Caco-2 (cell line): ENCODE data around the gene PDGFC. TPM values are rescaled to one million over a fixed set of nuclear protein-coding genes. Genes with fewer than 3 reads are reported as not detected.
A peak's percentile ranks its signal among the peaks of the same experiment; 100 is the strongest.

ENCODE experiments used
- BruUV-seq: library from RNA; stranded (reverse); fragments of 400-500 nt; replicated peaks from 2 replicates; lab custom pipeline; 2021; lab: Mats Ljungman, UMichigan
- CTCF ChIA-PET: fragments of 300-600 bp; sonication (Branson Sonifier 250); formaldehyde crosslinking; loops from one replicate; lab custom pipeline; 2022; ENCODE audit warnings: antibody characterized with exemption; lab: Charles Lee
- POLR2A ChIA-PET: fragments of 300-600 bp; sonication (Branson Sonifier 250); formaldehyde crosslinking; loops from one replicate; lab custom pipeline; 2022; ENCODE audit warnings: antibody characterized with exemption; lab: Charles Lee
- DNase-seq, 2 experiments: peaks; one replicate each; pipeline versions ENCODE4 v3.0.0 to v3.0.0-alpha.2; 2020 to 2022
- H3K27me3 ChIP-seq: replicated peaks from 2 replicates; pipeline ENCODE4 v1.6.0; 2011; ENCODE audit warnings: low read length; ENCODE audit not compliant: control insufficient read depth, insufficient read depth
- H3K36me3 ChIP-seq: 2 replicates; pipeline ENCODE4 v1.5.1; 2011; ENCODE audit warnings: low read length; ENCODE audit not compliant: control insufficient read depth, insufficient read depth
- H3K4me1 ChIP-seq: fragments of 250-450 bp; sonication (Bioruptor Pico); 2 replicates; pipeline ENCODE4 v1.5.1; 2020; ENCODE audit warnings: mild to moderate bottlenecking
- H3K4me3 ChIP-seq: 2 replicates; pipeline ENCODE4 v1.5.1; 2011; ENCODE audit warnings: low read depth, mild to moderate bottlenecking, control low read depth, low read length
- H3K9me3 ChIP-seq: fragments of 250-450 bp; sonication (Bioruptor Pico); 2 replicates; pipeline ENCODE4 v1.5.1; 2020; ENCODE audit warnings: mild to moderate bottlenecking, moderate library complexity
- H3K27ac Mint-ChIP-seq: one replicate; pipeline ENCODE4 v1.8.0; 2022; ENCODE audit warnings: mixed read lengths; ENCODE audit not compliant: unreplicated experiment
- H3K27me3 Mint-ChIP-seq: one replicate; pipeline ENCODE4 v1.8.0; 2022; ENCODE audit warnings: mixed read lengths; ENCODE audit not compliant: insufficient read depth, unreplicated experiment
- H3K36me3 Mint-ChIP-seq: one replicate; pipeline ENCODE4 v1.8.0; 2022; ENCODE audit warnings: mild to moderate bottlenecking, mixed read lengths; ENCODE audit not compliant: insufficient read depth, unreplicated experiment
- H3K4me1 Mint-ChIP-seq: one replicate; pipeline ENCODE4 v1.8.0; 2022; ENCODE audit warnings: low read depth, mixed read lengths; ENCODE audit not compliant: unreplicated experiment
- H3K4me3 Mint-ChIP-seq: one replicate; pipeline ENCODE4 v1.8.0; 2022; ENCODE audit warnings: mild to moderate bottlenecking, moderate library complexity, mixed read lengths; ENCODE audit not compliant: unreplicated experiment
- H3K9me3 Mint-ChIP-seq: one replicate; pipeline ENCODE4 v1.8.0; 2022; ENCODE audit warnings: mixed read lengths; ENCODE audit not compliant: unreplicated experiment
- intact Hi-C: fragments of 100-400 bp; cut with micrococcal nuclease; formaldehyde crosslinking; loops from one replicate; pipeline ENCODE4 v1.10.0; 2022; ENCODE audit not compliant: unreplicated experiment
- total RNA-seq: library from RNA; stranded (reverse); gene quantifications from 2 replicates; pipeline ENCODE4 v1.2.3, GENCODE V29; 2022
- TF ChIP-seq, protein P1 (sequence below), 2 experiments: fragments of 200-600 bp in 1 of 2; IDR thresholded peaks; 1 replicate in 1 of 2; 2 replicates in 1 of 2; pipeline versions ENCODE4 v1.5.1 to v1.8.0; 2011 to 2022; ENCODE audit warnings: antibody characterized with exemption in 1 of 2, control low read depth in 1 of 2, inconsistent platforms in 1 of 2, low read depth in 1 of 2, low read length in 1 of 2, mild to moderate bottlenecking in 1 of 2, moderate library complexity in 1 of 2; ENCODE audit not compliant: insufficient read depth in 1 of 2, severe bottlenecking in 1 of 2, unreplicated experiment in 1 of 2

Gene PDGFC
- total RNA-seq, 1 experiment from 2014 or later, result 9.5 TPM

DNA sequence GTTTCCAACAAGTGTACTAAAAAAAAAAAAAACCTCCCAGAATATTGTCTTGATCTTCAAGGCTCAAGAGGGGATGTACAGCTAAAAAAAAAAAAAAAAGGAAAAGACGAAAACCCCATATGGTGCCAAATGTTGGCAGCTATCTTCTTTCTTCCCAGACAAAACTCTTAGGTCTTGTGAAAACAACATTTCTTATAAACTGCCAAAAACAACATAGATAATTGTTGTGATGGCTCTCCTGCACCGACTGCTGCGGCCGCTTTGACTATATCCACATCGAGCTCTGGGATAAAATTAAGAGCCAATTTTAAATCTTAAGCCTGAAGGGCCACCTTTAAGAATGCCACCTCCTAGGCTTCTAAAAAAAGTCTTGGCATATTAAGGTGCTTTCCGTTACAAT, 23.5 kb downstream of the PDGFC start:
- H3K4me1 Mint-ChIP-seq, result peaks cover 30% of the 10 kb centered on the region
- no peak overlapping the region for H3K27ac Mint-ChIP-seq

DNA sequence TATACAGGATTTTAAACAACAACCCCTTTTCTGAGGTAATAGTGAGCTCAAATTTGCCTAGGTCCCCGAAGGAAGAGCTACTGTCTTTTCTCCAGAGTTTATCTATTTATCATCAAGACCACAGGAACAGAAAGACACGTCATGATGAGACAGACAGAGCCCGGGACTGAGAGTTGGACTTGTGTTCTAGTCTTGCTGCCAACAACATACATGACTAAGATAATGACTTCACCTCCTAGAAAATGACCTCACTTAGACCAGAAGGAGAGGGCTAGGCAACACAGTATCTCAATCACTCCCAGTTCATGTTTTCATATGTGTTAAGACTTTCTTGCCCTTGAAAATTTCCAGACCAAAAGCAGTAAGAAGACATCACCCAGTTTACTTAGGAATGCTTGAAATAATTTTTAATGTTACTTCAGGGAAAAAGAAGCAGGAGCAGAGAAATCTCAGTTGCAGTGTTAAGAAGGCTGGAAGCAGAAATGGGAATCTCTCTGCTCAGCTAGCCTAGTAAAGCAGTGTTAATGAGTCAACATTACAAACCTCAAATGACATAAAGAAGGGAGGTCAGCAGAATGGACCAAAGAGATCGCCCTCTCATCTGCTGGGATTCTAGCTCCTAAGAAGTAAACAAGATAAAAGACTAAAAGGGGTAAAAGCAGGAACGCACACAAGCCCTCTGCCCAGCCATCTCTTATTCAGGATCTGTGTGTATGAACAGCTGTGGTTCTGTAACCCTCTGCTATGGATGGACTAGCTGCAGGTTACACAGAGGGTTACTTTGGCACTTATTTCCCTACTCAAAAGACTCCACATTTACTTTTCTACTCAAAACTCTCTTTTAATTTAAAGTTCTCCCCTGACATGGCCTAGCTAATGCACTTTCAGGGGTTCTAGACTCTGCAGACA, 24.8 kb downstream of the PDGFC start:
- Mint-ChIP-seq H3K4me3 (no peak overlapping the region), H3K27ac (peak overlapping the region; percentile 75), H3K9me3 (no peaks in the 10 kb centered on the region), H3K36me3 (no peaks in the 10 kb centered on the region), H3K27me3 (no peaks in the 10 kb centered on the region), H3K4me1 (peaks cover 33% of the 10 kb centered on the region)
- TSS peak; percentile 39 for BruUV-seq
- TF ChIP-seq, protein P1, sequence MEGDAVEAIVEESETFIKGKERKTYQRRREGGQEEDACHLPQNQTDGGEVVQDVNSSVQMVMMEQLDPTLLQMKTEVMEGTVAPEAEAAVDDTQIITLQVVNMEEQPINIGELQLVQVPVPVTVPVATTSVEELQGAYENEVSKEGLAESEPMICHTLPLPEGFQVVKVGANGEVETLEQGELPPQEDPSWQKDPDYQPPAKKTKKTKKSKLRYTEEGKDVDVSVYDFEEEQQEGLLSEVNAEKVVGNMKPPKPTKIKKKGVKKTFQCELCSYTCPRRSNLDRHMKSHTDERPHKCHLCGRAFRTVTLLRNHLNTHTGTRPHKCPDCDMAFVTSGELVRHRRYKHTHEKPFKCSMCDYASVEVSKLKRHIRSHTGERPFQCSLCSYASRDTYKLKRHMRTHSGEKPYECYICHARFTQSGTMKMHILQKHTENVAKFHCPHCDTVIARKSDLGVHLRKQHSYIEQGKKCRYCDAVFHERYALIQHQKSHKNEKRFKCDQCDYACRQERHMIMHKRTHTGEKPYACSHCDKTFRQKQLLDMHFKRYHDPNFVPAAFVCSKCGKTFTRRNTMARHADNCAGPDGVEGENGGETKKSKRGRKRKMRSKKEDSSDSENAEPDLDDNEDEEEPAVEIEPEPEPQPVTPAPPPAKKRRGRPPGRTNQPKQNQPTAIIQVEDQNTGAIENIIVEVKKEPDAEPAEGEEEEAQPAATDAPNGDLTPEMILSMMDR (IDR thresholded peaks at IDR 0.05; ENCODE audit: insufficient read depth in 1 of 2, low read depth in 1 of 2, low read length in 1 of 2, severe bottlenecking in 1 of 2, unreplicated experiment in 1 of 2), result no peak
- Histone ChIP-seq H3K36me3 (no peaks in the 10 kb centered on the region), H3K4me1 (peaks cover 39% of the 10 kb centered on the region), H3K9me3 (no peaks in the 10 kb centered on the region), H3K4me3 (no peak overlapping the region), H3K27me3 (no peaks in the 10 kb centered on the region)
- DNase-seq, result no peak
- ChIA-PET POLR2A (no interaction called here), CTCF (no interaction called here)
- intact Hi-C loops, result no loop called here

More for the DNA sequence above, 23.5 kb downstream of the PDGFC start:
- H3K36me3 ChIP-seq, result no peaks in the 10 kb centered on the region
- H3K36me3 Mint-ChIP-seq, result no peaks in the 10 kb centered on the region
- no peaks in the 10 kb centered on the region for H3K27me3 Mint-ChIP-seq
- no TSS peak for BruUV-seq
- no peak for DNase-seq
- no peak overlapping the region for H3K4me3 ChIP-seq
- intact Hi-C loops, result no loop called here
- TF ChIP-seq, protein P1 (IDR thresholded peaks at IDR 0.05; ENCODE audit: insufficient read depth in 1 of 2, low read depth in 1 of 2, low read length in 1 of 2, severe bottlenecking in 1 of 2, unreplicated experiment in 1 of 2), result no peak
- CTCF ChIA-PET, result no interaction called here
- H3K4me3 Mint-ChIP-seq, result no peak overlapping the region
- H3K4me1 ChIP-seq, result peaks cover 33% of the 10 kb centered on the region
- no peaks in the 10 kb centered on the region for H3K9me3 Mint-ChIP-seq
- no peaks in the 10 kb centered on the region for H3K9me3 ChIP-seq
- no peaks in the 10 kb centered on the region for H3K27me3 ChIP-seq
- POLR2A ChIA-PET, result no interaction called here

DNA sequence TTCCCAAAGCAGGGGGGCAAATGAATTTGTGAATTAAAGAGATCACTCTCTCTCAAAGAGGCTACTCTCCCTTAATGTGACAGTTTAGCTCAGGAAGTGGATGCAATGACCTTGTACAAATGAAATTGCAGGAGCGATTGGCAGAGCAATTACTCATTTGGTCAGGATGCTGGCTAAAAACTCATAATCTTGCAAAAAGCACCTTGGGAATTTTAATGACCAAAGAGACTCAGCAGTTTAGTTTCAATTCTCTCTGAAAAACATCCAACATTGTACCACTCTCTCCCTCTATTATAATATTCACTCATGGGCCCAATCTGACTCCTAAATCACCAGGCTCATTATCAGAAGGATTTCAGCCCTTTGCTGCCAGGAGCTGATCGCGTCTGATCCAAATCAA, 26.1 kb downstream of the PDGFC start:
- CTCF ChIA-PET, result no interaction called here
- H3K4me1 Mint-ChIP-seq, result peaks cover 28% of the 10 kb centered on the region
- peak overlapping the region; percentile 75 for H3K27ac Mint-ChIP-seq

More for the DNA sequence above, 26.1 kb downstream of the PDGFC start:
- DNase-seq, result no peak
- POLR2A ChIA-PET, result no interaction called here
- BruUV-seq, result no TSS peak
- H3K4me1 ChIP-seq, result peaks cover 43% of the 10 kb centered on the region
- TF ChIP-seq, protein P1 (IDR thresholded peaks at IDR 0.05; ENCODE audit: insufficient read depth in 1 of 2, low read depth in 1 of 2, low read length in 1 of 2, severe bottlenecking in 1 of 2, unreplicated experiment in 1 of 2), result no peak
- no peaks in the 10 kb centered on the region for H3K27me3 Mint-ChIP-seq
- no peak overlapping the region for H3K4me3 ChIP-seq
- no peaks in the 10 kb centered on the region for H3K9me3 Mint-ChIP-seq
- no peaks in the 10 kb centered on the region for H3K9me3 ChIP-seq
- H3K36me3 Mint-ChIP-seq, result no peaks in the 10 kb centered on the region
- H3K36me3 ChIP-seq, result no peaks in the 10 kb centered on the region
- H3K27me3 ChIP-seq, result no peaks in the 10 kb centered on the region
- intact Hi-C loops, result no loop called here
- H3K4me3 Mint-ChIP-seq, result no peak overlapping the region
